Stimulated activated CD8-positive, alpha-beta memory T cell treated with anti-CD3 and anti-CD28 coated beads, Interleukin-7, amount 100 ng/mL, for 1 hour (primary cell): ENCODE data around the gene CYP11A1.
"Not testable (repeated sequence)": the region's sequence is repeated elsewhere in the genome, so short reads cannot be mapped to it uniquely, and the experiment has no call there.

ENCODE experiments used
- DNase-seq, 2 donors: peaks; one replicate each; pipeline ENCODE4 v3.0.0-alpha.2; 2020; ENCODE audit warnings: low read depth in 2 of 2

Gene CYP11A1

DNA sequence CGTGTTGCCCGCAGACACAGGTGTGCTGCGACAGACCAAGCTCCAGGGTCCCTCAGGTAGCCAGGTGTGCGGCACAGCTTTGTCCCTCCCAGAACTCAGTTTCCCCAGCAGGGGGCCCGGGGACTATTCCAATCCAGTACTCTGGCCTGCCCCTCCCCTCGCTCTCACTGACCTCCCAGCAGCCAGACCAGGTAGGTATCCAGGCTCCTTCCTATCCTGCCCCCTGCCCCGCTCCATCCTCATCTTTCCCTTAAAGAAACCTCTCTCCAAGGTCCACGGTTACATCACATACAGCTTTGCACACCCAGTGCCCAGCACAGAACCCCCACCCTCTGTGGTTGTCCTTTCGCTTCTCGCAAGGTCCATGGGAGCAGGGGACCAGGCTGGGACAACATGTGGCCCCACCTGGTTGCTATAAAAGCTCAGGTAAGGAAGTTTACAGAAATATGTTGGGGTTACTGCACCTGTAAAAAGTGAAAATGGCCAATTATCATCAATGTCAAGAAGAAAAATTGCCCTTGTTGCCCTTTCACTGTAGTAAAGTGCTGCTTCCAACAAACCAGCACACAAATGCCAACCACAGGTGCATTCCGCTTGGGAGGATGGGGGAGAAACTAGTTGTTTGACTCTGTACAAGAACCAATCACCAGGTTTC is 7.3 kb upstream of the CYP11A1 start:
- no peak for DNase-seq

DNA sequence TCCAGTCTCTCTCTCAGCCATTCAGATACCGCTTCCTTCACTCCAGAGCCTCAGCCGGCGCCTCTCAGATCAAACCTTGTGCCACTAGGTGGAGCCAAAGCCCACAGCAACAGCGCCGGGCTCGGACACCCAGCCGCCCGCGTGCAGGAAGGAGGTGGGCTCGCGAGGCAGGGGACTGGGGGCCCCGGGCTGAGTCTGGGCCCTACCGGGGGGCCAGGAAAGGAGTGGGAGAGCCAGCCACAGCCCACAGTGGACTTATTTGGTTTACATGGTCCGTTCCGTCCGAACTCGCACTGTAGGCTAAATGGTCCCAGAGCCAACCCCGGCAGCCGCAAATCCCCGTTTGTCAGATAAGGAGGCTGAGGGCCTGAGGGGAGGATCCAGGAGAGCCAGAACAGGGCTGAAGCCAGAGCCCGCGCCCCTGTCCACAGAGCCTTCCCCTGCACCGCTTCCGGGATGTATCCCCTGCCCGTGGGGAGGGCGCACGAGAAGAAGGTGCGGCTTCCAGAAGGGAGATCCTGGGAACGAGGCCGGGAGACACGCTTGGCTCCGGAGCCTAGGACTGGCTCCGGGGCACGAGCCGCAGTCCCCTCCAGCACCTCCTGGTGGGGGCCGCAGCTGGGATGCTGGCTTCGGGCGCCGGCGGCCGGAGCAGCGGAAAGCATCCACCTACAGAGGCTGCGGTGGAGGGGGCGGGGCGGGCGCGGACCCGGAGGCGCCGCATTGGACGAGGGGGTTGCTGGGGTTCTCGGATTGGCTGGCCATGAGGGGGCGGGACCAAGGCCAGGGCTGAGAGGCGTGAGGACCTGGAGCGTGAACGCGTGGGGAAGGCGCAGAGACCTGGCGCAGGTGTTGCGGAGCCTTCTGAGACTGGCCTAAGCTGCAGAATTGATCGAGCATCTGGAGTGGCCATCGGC is 6.5 kb upstream of the CYP11A1 start:
- DNase-seq: peak; percentile 86 to 88

DNA sequence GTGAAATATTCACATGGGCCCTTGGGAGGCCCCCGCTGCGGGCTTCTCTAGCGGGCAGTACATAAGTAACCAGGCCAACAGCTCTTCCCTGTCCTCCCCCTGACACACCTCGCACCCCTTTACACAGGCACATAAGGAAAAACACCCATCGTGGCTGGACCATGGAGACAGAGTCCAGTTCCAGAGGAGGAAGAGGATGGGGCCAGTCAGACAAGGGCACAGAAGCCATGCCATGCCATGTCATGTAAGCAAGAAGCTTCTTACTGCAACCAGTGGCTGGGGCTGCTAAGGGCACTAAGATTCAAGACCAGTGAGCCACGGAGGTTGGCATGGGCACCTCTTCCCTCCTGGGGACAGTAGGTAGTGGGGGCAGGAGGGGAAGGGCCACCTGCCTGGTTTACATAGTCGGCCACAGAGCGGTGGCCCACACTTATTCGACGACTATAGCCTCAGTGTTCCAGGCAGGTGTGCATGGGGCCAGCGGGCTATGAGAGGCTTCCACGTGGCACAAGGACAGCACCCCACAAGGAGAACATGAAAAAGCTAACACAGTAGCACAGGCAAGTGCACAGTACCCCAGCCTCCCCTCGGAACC is 5.7 kb upstream of the CYP11A1 start:
- no peak for DNase-seq

DNA sequence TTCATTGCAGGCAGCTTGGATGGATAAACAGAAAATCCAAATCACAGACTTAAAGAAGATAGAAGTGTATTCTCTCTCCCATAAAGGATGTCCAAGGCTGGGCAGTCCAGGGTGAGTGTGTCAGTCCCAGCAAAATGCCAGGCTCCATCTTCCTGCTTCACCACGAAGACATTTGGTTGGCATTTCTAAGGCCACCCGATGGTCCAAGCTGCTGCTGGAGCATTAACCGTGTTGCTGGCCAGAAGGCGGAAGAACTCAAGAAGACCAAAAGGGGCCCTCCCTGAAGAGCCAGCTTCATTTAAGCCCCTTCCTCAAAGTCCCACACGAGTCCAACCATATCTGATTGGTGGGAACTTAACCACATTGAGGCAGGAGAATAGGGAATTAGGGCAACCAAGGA is 3.0 kb upstream of the CYP11A1 start:
- DNase-seq: no peak

DNA sequence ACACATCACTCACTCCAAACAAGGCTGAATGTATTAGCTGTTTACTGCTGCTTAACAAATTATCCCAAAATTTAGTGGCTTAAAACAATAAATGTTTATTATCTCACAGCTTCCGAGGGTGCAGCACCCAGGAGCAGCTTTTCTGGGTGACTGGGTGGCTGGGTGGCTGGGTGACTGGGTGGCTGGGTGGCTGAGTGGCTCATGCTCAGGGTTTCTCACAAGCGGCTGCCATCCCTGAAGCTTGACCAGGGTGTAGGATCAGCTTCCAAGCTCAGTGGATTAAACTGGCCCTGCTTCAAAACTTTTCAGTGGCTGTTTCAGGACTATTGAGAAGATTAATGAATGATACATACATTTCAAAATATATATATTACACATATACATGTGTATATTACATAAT is 2.3 kb upstream of the CYP11A1 start:
- DNase-seq: no peak

DNA sequence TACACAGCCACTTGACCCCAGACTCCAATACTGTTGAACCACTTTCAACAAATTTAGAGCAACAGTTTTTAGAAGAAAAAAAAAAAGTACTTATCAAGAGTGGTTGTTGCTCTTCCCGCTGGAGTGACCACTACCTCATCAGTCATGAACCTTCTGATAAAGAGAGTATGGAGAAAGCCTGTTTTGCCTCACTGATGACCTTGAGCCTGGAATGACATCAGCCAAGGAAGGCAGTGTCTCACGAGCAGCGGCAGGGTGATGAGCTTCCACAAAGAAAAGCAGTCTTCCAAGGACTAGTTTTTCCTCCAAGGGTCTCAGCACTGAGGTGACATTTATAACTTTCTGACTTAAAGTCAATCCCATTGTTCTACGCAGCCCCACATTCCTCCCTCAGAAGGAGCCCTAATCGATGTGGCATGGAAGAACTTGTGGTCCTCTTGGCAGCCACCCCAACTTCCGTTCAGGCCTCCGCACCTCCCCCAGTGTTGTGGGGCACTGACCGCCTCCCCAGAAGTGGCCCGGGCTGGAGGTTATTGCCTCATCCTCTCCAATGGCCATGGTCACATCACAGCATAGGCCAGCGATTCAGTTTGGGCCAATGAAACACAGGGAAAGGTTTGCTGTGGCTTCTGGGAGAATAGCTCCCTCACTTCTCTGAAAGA is 1.8 kb upstream of the CYP11A1 start:
- no peak for DNase-seq

DNA sequence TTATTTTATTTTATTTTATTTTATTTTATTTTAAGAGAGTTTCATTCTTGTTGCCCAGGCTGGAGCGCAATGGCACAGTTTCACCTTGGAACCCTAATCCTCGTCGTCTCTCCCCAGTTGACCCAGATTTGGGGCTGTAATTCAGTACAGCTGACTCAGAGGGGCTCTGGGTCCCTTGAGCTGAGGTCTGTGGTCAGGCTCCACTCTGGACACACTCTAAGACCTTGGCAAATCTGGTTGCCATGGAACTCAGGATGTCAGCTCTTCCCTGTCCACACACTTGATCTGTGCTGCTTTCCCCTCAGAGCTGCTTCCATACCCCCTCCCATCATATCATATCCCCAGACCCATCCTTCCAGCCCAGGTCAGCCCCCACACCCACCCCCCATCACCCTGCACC is 675 bp upstream of the CYP11A1 start:
- DNase-seq: no peak

DNA sequence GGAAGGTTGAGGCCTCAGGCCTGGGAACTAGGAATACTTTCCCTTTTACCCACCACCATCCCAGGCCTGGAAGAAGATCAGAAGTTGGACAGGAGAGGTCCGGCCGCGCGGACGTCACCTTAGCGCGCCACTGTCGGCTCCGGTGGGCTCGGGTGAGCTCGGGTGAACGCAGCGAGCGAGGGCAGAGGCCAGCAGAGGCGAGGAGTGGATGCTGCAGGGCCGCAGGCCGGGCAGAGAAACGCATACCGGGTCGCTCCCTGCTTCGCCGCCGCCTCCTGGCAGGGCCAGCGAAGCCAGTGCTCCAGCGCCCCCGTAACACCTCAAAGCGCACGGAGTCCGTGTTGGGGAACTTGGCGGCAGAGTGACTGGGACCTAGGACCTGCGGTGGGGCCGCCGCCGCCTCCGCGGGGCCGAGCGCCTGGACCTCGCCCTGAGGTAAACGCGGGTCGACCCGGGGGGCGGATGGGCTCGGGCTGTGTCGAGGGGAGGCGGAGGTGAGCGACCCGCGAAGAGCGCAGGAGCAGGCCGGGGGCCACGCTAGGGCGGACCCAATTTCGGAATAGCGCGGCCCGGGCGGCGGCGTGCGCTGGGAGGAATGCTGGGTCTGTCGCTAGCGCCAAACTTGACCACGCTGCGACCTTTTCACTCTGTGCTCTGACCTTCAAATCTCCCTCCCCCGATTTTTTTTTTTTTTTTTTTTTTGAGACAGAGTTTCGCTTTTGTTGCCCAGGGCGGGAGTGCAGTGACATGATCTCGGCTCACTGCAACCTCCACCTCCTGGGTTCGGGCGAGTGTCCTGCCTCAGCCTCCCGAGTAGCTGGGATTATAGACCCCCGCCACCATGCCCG is 1.6 kb downstream of the CYP11A1 start:
- no peak for DNase-seq

DNA sequence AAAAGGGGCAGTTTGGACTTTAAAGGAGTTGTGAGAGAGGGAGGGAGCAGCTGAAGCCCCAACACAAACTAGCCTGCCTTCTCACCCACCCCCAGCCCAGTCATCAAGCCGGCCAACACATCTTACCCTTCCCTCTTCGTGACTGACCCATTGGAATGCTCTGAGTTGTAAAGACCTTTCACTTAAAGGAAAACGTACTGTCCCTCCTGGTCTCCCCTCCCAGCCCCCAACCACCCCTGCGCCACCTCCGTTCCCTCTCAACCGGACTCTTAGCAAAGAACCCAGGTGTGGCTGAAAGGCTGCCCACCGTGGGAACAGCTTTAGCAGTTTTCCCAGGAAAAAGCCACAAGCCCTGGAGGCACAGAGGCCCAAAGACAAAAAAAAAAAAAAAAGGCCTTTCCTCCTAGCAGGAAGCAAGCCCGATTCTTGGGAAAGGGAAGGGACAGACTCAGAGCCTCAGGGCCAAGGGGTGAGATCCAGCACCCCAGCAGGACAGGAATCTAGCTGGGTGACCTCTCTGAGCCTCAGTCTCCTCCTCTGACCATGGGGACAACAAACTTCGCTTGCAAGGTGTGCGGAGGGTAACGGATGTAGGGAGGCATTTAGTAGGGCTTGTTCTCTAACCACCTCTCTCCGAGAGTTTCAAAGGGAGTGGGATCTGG is 2.4 kb downstream of the CYP11A1 start:
- DNase-seq: no peak

DNA sequence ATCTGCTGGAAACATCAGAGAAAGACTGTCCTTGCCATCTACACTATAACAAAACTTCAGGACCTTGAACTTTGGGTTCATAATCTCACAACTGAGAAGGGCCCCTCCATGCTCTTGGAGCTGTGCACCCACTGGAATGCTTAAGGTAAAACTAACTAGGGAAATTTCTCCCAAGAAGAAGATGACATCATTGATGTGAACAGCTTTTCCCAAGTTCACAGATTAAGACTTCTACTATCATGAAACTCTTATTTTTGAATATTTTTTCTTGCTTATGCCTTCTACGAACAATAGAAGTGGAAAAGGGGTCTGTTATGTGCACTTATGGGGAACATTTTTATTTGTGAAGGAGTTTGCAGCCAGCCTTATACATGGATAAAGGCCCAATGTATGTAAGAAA is 5.0 kb downstream of the CYP11A1 start:
- DNase-seq: no peak

DNA sequence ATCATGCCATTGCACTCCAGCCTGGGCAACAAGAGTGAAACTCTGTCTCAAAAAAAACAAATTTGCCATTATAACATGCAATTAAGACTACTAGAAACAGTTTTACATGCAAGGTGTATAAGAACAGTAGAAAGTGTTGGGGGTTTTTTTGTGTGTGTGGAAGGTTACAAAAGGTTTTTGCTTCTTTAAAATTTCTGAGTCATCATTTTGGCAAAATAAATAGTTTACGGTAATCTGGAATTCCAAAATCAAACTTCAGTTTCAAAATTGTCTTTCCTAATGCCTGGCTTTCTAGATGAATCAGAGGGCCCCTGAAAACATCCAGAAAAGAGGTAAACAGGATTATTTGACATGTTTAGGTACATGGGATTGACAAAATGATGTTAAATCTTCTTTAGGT is 6.6 kb downstream of the CYP11A1 start:
- DNase-seq: not testable (repeated sequence)

DNA sequence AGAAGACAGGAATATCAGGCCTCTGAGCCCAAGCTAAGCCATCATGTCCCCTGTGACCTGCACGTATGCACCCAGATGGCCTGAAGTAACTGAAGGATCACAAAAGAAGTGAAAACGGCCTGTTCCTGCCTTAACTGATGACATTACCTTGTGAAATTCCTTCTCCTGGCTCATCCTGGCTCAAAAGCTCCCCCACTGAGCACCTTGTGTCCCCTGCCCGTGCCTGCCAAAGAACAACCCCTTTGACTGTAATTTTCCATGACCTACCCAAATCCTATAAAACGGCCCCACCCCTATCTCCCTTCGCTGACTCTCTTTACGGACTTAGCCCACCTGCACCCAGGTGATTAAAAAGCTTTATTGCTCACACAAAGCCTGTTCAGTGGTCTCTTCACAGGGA is 8.1 kb downstream of the CYP11A1 start:
- not testable (repeated sequence) for DNase-seq

DNA sequence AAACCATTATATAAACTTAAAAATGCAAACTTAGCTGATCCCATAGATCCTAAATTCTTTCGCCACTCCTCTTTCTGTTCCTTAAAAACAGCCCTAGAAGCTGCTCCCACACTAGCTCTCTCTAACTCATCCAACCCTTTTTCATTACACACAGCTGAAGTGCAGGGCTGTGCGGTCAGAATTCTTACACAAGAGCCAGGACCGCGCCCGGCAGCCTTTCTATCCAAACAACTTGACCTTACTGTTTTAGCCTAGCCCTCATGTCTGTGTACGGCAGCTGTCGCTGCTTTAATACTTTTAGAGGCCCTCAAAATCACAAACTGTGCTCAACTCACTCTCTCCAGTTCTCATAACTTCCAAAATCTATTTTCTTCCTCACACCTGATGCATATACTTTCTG is 9.9 kb downstream of the CYP11A1 start:
- DNase-seq: not testable (repeated sequence)

DNA sequence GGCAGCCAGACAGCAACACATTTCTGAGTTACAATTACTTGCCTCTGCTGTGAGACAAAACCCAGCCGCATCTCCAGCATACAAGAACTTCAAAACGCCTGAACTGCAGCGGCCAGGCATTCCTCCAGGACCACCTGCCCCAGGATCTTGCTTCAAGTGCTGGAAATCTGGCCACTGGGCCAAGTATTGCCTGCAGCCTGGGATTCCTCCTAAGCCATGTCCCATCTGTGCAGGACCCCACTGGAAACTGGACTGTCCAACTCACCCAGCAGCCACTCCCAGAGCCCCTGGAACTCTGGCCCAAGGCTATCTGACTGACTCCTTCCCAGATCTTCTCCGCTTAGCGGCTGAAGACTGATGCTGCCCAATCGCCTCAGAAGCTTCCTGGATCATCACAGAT is 11.4 kb downstream of the CYP11A1 start:
- DNase-seq: not testable (repeated sequence)

DNA sequence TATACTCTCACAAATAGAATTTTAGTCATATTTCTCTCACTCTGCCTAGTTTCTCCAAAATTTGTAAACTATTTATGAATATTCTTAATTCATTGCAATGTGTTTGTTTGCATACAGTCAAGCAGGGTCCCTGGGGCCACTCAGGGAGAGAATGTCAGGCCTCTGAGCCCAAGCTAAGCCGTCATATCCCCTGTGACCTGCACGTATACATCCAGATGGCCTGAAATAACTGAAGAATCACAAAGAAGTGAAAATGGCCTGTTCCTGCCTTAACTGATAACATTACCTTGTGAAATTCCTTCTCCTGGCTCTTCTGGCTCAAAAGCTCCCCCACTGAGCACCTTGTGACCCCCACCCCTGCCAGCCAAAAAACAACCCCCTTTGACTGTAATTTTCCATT is 13.5 kb downstream of the CYP11A1 start:
- DNase-seq: not testable (repeated sequence)

DNA sequence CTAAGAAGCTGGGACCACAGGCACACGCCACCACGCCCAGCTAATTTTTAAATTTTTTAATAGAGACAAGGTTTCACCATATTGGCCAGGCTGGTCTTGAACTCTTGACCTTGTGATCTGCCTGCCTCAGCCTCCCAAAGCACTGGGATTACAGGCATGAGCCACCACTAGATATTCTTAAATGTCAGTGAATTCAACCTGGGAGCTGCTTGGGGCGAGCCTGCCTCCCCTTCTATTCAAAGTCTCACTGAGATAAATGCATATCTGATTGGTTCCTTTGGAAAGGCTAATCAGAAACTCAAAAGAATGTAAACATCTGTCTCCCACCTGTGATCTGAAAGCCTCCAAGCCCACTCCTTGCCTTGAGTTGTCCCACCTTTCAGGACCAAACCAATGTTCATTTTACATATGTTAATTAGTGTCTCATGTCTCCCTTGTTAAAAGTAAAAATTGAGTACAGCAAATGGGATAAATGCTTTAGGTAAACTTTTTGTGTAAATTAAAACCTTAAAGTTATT is 15.0 kb downstream of the CYP11A1 start:
- no peak for DNase-seq

DNA sequence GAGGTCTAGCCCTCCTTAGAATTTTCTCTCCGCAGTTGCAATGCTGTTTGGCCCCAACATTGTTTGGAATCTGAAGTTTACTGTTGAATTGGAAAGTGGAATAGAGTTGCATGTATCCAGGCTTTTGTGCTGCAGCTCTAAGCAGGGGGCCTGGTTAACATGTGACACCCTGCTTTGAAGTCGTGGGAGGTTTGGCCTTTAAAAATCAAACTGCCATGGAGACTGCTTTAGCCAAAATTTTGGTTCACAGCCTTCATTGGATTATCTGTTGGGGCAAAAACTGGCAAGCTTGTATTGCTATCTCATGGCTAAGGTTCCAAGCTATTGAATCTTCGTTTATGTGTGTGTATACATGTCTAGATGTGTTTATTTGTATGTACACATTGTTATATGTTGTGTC is 15.8 kb downstream of the CYP11A1 start:
- DNase-seq: no peak

DNA sequence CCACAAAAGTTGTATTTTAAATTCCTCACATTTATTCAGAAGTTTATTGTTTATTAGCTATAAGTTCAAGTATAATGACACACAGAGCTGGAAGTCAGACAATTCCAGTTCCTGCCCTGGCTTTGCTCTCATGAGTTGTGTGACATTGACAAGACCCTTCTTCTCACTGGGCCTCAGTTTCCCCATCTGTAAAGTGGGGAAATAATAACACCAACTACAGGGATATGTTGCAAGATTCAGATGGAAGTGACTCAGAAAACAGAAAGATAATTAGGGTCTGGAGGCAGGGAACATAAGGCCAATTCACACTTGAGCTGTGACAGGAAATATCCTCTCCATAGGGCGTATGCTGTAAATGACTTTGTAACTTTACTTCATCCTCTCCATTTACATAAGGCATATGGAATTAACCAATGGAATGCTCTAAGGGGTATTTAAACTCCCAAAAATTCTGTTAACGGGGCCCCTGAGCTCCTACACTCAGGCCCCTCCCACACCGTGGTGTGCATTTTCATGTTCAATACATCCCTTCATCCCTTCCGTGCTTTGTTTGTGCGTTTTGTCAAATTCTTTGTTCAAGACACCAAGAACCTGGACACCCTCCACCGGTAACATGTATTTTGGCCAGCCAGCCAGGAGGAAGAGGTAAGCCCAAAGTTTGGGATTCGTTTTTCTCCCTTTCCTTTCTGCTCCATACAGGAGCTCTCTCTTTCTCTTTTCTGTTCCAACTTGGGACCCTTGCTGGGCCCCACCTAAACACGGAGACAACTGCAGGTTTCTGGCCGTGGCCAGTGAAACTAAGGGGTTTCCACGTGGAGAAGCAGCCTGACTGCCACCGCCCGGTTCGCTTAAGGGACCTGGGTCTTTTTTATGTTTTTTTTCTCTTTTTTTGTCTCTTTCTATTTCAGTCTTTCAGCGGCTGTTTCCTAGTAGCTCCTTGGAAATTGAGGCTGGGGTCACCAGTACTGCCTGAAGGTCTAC is 16.9 kb downstream of the CYP11A1 start:
- no peak for DNase-seq

DNA sequence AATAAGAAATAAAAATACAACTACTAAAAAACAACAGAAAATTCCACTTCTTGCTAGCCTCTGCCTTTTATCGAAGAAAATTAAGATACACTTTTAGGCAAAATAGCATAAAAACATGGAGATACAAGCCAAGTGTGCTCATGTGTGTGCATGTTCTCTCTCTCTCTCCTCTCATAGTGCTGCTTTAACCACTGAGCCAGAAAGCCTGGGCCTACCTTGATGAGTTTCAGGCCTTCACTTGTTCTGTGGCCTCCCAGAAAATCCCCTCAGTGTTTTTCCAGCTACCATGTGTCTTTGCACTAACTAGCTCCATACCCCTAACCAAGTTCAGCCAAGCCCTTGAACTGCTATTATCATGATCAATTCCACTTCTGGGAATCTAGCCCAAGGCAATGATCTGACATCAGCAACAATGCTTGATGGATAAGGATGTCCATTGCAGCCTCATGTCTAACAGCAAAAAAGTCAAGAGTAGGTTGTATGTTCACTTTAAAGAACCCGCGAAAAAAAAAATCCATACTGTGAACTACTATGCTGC is 18.1 kb downstream of the CYP11A1 start:
- DNase-seq: no peak
